Measurements from ENCODE around the gene HSPA12A.

The HSPA12A gene

GRCh38 chr10:116621934-116622655, 120.3 kb downstream of the HSPA12A start:
- H3K4me1 Mint-ChIP-seq (ENCODE audit: low read depth), result no peaks in the 10 kb centered on the region
- peaks cover 23% of the 10 kb centered on the region for H3K27me3 Mint-ChIP-seq
- no peak overlapping the region for H3K27ac Mint-ChIP-seq
- H3K9me3 Mint-ChIP-seq, result no peaks in the 10 kb centered on the region
- no peaks in the 10 kb centered on the region for H3K36me3 Mint-ChIP-seq (ENCODE audit: low read depth)
- H3K4me3 Mint-ChIP-seq, result no peak overlapping the region

GRCh38 chr10:116621476-116621875, 120.9 kb downstream of the HSPA12A start:
- no peak overlapping the region for H3K27ac Mint-ChIP-seq

More at GRCh38 chr10:116621476-116621875, 120.9 kb downstream of the HSPA12A start:
- Mint-ChIP-seq H3K4me1 (ENCODE audit: low read depth) (no peaks in the 10 kb centered on the region), H3K9me3 (no peaks in the 10 kb centered on the region), H3K36me3 (ENCODE audit: low read depth) (no peaks in the 10 kb centered on the region), H3K27me3 (peaks cover 20% of the 10 kb centered on the region), H3K4me3 (no peak overlapping the region)
